ENCODE data around the gene STX10.

The STX10 gene

DNA sequence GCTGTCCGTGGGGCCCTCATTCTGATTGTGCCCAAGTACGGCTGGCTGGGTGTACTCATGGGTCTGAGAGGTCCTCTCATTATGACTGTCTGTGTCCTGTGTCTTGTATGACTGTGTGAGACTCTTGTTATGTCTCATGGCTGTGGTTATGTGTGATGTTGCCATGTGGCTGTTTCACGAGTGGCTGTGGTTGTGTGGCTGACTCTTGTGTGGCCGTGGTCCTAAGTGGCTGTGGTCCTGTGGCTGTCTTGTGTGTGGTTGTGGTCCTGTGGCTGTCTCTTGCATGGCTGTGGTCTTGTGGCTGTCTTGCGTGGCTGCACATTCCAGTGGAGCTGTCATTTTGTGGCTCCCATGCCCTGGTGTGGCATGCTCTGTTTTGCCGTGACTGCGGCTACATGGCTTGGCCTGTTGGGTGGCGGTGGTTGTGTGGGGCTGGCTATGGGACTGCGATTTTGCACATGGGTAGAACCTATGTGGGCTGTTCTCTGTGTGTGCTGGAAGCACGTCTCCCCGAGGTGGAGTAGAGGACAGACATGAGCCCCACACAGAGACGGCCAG, 50.1 kb downstream of the STX10 start:
- DNase-seq (ENCODE audit: low read depth): no peak

DNA sequence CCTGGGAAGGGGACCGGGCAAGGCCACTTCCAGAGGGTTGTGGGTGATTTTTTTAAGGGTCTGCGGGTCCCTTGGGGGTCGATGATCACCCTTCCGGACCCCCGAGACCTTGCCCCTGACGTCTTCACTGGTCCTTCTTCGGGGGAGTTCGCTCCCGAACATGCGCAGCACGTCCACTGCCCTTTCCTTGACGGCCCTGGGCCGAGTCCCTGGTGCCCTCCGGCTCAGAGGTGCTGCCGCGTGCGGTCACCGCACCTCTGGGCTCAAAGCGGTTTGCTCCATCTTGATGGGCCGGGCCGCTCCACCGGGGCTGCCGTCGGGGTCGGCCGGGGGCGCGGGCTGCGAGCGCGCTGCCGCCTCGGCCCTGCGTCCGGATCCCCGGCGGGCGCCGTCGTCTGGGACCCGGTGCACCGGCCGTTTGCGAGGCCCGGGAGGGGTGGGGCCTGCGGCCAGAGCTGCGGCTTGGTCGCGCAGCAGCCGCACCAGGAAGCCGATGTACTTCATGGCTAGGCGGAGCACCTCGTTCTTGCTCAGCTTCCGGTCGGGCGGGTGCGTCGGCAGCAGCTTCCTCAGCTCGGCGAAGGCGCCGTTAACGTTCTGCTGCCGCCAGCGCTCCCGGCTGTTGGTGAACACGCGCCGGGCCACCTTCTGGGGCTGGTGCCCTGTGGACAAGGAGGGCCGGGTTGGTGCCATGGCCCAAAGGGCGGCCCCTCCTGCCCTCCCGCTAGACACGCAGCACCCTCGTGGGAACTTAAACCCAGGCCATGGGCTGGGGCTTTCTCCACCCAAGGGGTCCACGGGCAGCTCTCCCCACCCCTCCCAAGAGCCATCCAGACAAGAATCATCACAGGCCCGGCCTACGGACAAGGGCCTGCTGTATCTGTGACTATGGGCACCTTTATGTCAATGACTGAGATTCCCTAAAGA, 50.8 kb downstream of the STX10 start:
- peak; percentile 74 for DNase-seq (ENCODE audit: low read depth)

DNA sequence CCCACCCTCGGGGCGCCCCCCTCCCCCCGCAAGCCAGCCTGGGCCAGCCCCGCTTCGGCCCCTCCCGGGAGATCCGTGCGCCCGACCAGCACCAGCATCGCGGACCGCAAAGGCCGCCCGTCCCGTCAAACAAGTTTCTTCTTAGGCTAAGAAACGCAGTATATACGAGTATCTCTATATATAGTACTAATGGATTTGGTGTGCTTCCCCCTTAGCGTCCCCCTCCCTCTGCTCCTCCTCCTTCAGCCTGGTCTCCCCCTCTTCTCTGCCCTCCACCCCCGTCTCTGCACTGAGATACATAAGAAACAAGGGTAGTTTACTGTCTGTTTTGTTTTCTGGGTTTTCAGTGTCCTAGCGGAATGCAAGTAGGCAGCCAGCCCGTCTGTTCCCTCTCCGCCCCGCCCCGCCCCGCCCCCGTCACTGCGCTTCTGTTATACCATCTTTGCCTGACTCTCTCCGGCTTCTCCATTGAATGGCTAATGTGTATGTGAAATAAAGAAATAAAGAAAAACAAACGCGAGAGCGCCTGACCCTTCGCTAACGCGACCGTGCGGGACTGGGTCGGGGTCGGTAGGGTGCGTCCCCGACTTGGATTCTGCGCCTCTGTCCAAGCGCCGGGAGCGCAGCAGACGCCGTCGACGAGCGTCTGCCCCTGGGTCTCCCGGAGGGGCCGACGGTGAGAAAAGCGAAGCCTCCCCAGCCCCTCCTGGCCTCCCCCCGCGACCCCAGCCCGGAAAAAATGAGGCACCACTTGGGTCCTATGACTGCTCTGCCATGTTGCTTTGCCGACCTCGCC, 51.7 kb downstream of the STX10 start:
- no peak for DNase-seq (ENCODE audit: low read depth)

DNA sequence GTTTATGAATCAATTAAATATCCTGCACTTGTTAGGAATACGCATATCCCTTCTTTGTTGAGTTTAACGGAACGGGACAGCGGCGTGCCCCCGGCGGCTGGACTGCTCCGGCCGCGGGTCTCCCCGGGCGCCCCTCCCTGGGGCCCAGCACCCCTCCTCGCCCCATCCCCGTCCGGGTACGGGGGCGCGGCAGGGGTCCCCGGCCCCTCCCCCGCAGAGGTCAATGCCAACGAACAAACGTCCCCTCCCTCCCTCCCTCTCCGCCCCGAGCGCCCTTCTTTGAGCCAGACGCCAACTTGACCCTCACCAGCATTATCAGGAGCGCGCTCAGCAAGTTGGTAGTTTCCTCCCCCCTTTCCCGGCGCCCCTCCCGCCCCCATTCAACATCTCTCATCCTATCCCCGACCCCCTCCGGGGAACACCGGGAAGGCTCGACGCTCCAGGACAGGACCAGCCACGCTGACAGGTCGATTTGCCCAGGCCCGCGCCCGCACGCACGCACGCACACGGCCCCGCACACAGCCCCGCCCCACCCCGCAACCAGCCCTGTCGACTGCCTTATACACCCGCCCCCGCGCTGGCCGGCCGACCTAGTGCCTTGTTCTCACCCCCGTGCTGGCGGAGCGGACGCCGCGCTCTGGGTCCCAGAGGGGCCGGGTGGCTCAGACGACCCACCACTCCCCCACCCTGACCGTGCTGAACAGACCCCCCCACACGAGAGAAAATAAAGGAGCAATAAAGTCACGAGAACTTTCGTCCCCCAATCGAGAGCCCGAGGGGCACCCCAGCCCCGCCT, 52.5 kb downstream of the STX10 start:
- no peak for DNase-seq (ENCODE audit: low read depth)

DNA sequence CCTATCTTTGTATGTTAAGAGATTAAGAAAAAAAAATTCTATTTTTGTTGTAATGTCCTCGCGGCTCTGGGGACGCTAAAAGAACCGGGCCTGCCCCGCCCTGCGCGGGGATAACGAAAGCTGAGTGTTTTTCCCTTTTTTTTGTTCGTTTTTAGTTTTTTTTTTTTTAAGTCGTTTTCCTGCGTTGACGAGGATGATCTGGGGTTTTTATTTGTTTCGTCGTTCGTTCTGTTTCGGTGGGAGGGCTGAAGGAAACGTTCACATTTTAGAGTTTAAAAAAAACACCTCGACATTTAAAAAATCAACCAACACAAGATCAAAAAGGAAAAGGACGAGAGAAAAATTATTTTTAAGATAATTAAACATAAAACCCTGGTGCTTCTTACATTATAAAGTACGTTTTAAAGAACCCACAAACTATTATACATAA, 53.1 kb downstream of the STX10 start:
- DNase-seq (ENCODE audit: low read depth): no peak

DNA sequence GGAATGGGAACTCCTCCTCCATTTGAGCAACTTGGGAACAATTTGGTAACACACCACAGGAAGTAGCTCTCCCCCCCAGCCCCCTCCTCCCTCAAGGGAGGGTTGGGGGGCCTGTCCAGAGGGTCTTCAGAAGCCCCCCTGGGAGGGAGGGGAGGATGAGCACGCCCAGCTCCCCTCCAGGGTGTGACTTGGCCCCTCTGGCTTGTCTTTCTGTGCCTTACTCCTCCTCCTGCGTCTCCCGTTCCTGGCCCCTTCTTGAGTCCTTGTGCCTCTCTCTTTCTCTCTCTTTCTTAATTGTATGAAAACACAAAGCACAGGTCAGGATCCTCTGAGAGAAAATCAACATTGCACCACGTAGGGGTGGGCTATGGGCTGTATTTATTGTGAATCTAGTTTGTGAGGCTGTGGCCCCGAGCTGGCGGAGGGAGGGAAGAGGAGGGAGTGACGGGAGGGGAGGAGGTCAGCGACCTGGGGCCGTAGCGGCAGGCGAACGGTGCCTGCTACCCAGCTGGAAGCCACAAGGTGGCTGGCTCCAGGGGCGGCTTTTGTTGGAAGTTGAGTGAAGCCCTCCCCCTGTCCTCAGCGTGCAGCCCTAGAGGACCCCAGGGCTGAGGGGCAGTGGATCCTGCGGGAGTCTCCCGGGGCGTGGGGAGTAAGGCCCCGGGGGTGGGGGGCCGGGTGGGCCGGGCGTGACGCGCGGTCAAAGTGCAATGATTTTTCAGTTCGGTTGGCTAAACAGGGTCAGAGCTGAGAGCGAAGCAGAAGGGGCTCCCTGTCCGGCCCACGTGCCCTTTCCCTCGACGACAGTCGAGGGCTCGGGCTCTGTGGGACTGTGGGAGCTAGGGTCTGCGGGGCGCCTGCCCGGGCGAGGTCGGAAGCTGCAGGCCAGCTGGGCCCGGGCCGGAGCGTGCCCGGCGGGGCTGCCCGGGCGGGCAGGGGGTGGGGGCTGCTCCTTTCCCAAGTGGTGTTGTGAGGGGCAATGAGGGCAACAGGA, 53.9 kb downstream of the STX10 start:
- DNase-seq (ENCODE audit: low read depth): no peak

DNA sequence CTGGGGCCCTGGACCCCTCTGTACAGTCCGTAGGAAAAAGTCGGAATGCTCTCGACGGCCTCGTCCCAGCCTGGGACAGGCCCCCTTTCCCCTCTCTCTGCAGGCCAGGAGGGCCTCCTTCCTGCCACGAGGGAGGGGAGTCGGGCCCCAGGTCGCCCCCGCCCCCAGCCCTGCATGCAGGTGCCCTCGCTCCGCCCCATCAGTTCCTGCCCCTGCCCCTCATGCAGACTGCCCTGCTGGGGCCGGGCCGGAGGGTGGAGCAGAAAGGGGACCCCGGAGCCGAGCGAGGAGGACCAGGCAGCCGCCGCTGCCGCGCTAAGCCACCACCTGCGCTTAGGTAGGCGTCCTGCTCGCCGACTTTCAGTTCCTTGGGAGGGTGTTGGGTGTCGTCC, 54.8 kb downstream of the STX10 start:
- no peak for DNase-seq (ENCODE audit: low read depth)

DNA sequence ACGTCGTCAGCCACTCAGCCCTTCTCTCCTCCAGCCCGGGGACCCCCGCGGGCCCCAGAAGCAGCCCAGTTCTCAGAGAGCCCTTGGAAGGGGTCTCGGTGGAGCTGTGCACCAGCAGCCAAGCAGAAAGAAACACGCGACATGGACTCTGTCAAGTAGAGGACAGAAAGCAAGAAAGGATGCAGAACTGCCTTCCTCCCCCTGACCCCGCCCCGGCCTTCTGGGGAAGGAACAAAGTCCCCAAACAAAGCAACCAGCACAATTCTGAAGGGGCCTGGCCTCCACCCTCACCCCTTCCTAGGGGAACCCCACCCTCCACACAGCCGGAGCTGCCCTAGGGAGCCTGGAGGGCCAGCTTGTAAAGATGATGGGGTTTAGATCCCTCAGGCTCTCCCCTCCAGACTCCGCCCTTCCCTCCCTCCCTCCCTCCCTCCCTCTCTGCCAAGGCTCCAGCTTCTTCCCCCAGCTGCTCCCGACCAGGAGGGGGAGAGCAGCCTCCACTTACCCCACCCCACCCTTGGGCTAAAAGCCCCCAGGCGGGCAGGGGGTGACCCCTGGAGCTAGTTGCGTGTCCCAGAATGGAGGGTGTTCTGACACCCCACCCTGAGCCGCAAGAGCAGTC, 55.3 kb downstream of the STX10 start:
- no peak for DNase-seq (ENCODE audit: low read depth)

DNA sequence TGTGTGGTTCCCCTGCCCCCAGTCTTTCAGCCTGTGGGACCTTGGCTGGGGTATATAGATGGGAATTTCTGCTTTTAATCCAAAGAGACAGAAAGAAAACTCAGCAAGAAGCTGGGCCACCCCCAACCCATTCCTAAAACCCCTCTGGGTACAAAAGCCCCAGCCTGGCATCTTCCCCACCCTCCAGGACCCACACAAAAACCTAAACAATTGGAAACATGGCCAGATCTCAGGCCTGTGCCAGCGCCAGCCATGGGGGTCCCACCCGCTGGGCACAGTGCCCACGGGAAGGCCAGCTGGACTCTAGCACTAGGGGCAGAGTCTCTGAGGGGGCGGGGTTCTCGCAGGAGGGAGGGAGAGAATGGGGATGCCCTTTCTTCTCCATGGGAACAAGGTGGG, 56.1 kb downstream of the STX10 start:
- DNase-seq (ENCODE audit: low read depth): no peak

Data from T follicular helper cell (primary cell).